Suprapubic skin (tissue), 4 donors: ENCODE measurements around the gene PRKN.

Experiments
- EP300 ChIP-seq: sonication (generic); formaldehyde crosslinking; IDR thresholded peaks from one replicate; pipeline ENCODE4 v1.6.1; 2017; ENCODE audit warnings: antibody characterized with exemption
- POLR2A ChIP-seq, 2 donors: fragments of 450-650 bp; IDR thresholded peaks; one replicate each; pipeline ENCODE4 v1.6.1; 2017; ENCODE audit warnings: antibody characterized with exemption in 2 of 2, mild to moderate bottlenecking in 2 of 2, moderate library complexity in 2 of 2
- POLR2AphosphoS5 ChIP-seq, 3 donors: sonication (generic); formaldehyde crosslinking; IDR thresholded peaks; one replicate each; pipeline ENCODE4 v1.6.1; 2017; ENCODE audit warnings: antibody characterized with exemption in 3 of 3
- TF ChIP-seq, protein P1 (sequence below), 2 donors: fragments of 200-600 bp in 1 of 2; fragments of 450-650 bp in 1 of 2; sonication (generic) in 1 of 2; IDR thresholded peaks; one replicate each; pipeline ENCODE4 v1.5.1; 2016 to 2019; ENCODE audit warnings: antibody characterized with exemption in 2 of 2, mild to moderate bottlenecking in 1 of 2, moderate library complexity in 1 of 2

DNA sequence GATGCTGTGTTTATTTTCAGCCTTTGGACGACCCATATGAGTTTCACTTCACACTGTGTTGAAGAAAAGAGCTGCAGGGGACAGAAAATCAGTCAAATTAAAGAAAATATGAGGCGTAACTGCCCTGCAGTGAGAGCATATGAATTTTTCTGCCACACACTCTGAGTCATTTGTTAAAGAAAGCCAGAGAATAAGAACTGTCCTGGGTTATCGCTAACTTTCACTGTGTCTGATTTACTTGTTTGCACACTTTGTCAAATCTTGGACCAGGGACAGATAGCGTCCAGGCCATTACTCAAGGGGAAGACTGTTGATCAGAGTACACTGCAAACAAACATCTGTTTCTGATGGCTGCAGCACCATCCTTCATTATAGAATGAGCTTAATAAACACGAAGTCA is 1326.9 kb downstream of the PRKN start:
- TF ChIP-seq, protein P1, sequence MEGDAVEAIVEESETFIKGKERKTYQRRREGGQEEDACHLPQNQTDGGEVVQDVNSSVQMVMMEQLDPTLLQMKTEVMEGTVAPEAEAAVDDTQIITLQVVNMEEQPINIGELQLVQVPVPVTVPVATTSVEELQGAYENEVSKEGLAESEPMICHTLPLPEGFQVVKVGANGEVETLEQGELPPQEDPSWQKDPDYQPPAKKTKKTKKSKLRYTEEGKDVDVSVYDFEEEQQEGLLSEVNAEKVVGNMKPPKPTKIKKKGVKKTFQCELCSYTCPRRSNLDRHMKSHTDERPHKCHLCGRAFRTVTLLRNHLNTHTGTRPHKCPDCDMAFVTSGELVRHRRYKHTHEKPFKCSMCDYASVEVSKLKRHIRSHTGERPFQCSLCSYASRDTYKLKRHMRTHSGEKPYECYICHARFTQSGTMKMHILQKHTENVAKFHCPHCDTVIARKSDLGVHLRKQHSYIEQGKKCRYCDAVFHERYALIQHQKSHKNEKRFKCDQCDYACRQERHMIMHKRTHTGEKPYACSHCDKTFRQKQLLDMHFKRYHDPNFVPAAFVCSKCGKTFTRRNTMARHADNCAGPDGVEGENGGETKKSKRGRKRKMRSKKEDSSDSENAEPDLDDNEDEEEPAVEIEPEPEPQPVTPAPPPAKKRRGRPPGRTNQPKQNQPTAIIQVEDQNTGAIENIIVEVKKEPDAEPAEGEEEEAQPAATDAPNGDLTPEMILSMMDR (IDR thresholded peaks at IDR 0.05), result no peak
- TF ChIP-seq EP300 (no peak), POLR2A (IDR thresholded peaks at IDR 0.05) (no peak), POLR2AphosphoS5 (IDR thresholded peaks at IDR 0.05) (no peak)
